Central memory CD4-positive, alpha-beta T cell (primary cell): ENCODE data around the gene SH3D19.
"Not testable (repeated sequence)": the region's sequence is repeated elsewhere in the genome, so short reads cannot be mapped to it uniquely, and the experiment has no call there.

Source experiments
- DNase-seq: peaks from one replicate; pipeline ENCODE4 v3.0.0; 2022

SH3D19 gene

GRCh38 chr4:151143811-151144210, 181.6 kb downstream of the SH3D19 start:
- DNase-seq, result no peak

GRCh38 chr4:151143162-151143561, 182.2 kb downstream of the SH3D19 start:
- no peak for DNase-seq

- DNase-seq, result no peak
Measured at GRCh38 chr4:151142758-151143157, 182.6 kb downstream of the SH3D19 start.

DNA sequence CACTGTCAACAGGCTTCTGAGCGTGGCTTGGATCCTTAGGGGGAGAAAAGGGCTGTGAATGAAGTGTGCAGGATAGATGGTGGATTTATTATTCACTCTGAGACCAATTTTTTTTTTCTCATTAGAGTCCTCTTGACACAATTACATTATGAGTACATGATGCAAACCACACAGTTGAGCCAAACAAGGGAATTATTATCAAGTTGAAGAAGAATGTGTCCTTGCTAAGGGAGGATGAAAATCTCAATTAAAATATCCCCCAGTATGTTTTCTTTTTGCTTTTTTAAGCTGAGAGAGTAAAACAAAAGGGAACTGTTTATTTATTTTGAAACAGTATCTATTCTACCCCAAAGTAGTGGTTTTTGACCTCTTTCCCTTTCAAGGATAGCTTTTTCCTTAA, 185.6 kb downstream of the SH3D19 start:
- DNase-seq, result no peak

GRCh38 chr4:151136048-151136447, 189.4 kb downstream of the SH3D19 start:
- DNase-seq, result not testable (repeated sequence)

GRCh38 chr4:151133311-151133710, 192.1 kb downstream of the SH3D19 start:
- no peak for DNase-seq

DNA sequence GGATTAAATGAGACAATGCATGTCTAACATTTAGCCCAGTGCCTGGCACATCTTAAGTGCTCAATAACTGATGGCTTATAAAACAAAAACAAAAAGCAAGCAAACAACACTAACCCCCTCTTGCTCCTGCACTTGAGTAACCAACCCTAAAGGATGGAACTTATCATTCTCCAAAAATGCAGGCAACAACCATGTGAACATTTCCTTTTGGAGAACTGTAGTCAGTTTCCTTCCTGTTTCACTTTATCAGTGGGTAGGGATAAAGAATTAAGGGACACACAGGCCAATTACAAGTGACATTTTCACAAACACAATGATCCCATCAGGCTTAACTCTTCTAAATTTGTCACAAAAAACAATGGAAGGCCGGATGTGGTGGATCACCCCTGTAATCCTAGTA, 195.6 kb downstream of the SH3D19 start:
- no peak for DNase-seq

DNA sequence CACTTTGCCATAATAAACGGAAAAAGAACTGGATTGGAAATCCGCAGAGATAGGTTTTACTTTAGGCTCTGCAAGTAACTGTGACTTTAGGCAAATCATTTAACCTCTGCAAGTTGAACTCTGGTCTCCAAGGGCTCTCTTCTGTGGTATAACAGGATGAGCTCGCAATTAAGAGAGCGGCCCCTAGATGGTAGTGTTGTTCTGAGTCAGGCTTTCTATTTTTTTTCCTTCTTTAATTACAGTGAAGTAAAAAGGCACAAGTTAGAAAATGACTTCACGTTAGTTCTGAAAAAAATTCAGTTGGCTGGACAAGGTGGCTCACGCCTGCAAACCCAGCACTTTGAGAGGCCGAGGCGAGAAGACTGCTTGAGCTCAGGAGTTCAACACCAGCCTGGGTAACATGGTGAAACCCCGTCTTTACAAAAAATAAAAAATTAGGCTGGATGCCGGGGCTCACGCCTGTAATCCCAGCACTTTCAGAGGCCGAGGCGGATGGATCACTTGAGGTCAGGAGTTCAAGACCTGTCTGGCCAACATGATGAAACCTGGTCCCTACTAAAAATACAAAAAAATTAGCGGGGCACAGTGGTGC, 207.9 kb downstream of the SH3D19 start:
- DNase-seq, result peak; percentile 32

GRCh38 chr4:151114986-151115385, 210.4 kb downstream of the SH3D19 start:
- DNase-seq, result no peak

DNA sequence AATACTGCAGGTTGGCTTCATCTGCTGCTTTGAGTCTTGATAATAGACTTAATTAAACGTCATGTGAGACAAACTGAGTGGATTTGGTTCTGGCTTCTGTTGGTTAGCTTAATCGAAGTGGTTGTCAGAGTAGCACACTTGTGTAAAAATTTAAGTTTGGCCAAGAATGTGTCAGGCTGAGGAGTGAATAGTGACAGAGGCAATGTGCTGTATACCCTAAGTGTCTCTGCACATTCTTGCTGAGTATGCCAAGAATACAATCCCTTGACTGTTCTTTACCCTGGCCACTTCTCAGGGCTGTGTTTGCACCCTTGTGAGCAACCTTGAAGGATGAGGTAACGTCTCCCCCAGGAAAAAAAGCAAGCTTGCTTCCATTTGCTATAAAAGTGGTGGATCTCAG, 211.1 kb downstream of the SH3D19 start:
- DNase-seq, result no peak

DNA sequence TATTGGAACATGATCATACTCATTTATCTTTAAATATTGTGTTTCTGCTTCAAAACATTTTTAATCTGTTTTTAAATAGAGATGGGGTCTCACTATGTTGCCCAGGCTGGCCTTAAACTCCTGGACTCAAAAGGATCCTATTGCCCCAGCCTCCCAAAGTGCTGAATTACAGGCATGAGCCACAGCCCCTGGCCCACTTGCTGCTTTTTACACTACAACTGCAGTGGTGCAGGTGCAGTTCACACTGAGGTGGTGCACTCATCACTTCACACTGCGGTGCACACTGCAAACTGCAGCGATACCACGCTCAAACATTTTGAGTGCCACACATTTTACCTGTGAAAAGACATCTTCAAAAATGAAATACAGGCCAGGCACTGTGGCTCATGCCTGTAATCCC, 215.2 kb downstream of the SH3D19 start:
- DNase-seq, result no peak

GRCh38 chr4:151107063-151107462, 218.3 kb downstream of the SH3D19 start:
- no peak for DNase-seq

DNA sequence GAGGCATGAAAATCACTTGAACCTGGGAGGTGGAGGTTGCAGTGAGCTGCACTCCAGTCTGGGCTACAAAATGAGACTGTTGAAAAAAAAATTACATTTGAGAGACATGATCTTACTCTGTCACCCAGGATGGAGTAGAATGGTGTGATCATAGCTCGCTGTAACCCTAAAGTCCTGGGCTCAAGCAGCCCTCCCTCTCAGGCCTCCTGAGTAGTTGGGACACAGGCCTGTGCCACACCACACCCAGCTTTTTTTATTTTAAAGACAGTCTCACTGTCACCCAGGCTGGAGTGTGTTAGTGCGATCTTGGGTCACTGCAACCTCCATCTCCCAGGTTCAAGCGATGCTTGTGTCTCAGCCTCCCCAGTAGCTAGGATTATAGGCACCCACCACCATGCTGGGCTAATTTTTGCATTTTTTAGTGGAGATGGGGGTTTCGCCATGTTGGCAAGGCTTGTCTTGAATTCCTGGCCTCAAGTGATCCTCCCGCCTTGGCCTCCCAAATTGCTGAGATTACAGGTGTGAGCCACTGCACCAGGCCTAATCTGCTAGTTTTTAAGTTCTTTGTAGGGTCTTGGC, 219.9 kb downstream of the SH3D19 start:
- DNase-seq, result no peak

DNA sequence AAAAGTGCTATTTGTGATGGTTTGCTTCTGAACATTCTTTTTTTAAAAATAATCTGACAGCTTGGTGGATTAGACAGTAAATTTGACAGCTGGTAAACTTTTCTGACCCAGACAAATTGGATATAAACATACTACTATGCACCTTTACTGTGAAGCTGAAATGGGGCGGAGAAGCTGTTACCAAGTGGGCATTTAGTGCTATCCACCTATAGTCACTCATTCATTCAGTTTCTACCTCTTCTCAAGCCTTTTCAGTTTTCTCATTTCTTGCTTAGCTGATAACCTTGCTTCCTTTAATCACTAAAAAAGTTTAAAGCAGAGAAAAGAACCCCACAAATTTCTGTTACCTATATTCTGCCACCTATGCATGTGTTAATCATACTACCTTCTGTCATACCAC, 220.8 kb downstream of the SH3D19 start:
- DNase-seq, result no peak

DNA sequence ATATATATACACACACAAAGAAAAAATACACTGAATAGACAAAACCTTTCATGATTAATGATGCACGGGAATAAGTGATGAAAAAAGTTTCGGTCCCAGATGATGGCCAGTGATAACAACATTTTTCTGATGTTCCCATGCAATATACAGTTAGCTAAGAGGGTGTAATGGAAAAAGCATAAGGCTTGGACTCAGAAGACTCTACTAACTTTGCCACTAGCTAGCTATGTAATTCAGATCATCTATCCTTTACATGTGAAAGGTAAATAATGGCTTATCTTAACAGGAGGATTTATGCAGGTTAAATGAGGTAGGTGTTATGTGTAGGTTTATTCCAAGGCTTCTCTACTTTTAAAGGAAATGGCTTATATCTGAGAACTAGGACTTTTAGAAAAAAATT, 221.6 kb downstream of the SH3D19 start:
- DNase-seq, result no peak

- no peak for DNase-seq
Measured at GRCh38 chr4:151100531-151100930, 224.9 kb downstream of the SH3D19 start.

GRCh38 chr4:151099976-151100417, 225.4 kb downstream of the SH3D19 start:
- DNase-seq, result no peak

DNA sequence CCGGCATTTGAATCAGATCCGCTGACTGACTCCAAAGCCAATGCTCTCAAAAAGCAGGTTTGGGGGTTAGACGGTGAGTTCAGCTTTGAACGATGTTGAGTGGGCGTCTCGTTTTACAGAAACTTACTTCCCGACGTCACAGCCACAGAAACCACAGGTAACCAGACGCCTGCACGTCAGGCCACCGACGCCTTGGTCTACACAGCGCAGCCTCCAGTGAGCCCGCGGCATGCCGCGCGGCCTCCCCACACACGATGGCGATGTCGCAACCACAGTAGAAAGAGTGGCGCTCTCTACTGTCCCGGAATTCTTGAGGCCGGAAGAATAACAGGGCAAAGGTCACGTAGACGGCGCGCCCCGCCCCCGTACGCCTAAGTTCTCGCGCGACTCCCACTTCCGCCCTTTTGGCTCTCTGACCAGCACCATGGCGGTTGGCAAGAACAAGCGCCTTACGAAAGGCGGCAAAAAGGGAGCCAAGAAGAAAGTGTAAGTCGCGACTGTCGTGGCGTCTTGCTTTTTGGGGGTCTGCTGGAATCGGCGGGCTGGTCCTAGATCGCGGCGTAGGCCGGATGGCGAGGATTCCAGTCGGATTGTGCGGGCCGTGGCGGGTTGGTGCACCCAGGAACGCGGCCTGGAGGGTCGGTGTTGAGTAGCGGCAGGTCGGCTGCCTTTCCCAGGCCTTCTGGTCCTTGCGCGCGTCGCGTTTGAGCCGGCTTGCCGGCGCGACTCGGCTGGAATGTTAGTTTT, 226.0 kb downstream of the SH3D19 start, which contains the start of gene RPS3A:
RPS3A (plus strand) TSS at position 400 of the 747 bp plus-strand sequence; CDS start at position 425, 25 bp downstream.
- peak; percentile 99 for DNase-seq

DNA sequence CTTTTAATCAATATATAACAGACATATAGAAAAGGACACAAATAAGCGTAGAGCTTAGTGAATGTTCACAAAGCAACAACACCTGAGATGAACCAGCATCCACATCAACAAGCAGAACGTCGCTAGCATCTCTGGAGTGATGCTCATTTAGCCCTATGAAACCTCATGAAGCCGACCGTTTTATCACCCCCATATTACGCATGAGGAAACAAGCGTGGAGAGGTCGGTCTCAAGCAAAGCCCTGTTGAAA, 226.5 kb downstream of the SH3D19 start:
- DNase-seq, result no peak

DNA sequence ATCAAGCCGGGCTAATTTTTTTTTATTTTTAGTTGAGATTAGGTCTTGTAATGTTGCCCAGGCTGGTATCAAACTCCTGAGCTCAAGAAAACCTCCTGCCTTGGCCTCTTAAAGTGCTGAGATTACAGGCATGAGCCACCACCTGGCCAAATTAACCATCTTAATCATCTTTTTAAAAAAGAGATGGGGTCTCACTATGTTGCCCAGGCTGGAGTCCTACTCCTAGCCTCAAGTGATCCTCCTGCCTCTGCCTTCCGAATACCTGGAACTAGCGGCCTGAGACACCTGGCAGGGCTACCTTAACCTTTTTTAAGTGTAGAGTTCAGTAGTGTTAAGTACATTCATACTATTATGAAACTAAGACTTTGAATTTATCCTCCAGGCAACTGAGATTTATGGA, 227.6 kb downstream of the SH3D19 start:
- no peak for DNase-seq

DNA sequence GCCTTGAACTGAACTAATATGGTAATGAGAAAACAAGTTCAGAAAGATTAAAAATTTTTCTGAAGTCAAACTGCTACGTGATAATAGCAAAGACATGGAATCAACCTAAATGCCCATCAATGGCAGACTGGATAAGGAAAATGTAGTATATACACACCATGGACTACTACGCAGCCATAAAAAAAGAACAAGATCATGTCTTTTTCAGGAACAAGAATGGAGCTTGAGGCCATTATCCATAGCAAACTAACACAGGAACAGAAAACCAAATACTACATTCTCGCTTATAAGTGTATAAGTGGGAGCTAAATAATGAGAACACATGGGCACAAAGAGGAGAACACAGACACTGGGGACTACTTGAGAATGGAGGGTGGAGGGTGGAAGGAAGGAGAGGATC, 230.3 kb downstream of the SH3D19 start:
- DNase-seq, result no peak

DNA sequence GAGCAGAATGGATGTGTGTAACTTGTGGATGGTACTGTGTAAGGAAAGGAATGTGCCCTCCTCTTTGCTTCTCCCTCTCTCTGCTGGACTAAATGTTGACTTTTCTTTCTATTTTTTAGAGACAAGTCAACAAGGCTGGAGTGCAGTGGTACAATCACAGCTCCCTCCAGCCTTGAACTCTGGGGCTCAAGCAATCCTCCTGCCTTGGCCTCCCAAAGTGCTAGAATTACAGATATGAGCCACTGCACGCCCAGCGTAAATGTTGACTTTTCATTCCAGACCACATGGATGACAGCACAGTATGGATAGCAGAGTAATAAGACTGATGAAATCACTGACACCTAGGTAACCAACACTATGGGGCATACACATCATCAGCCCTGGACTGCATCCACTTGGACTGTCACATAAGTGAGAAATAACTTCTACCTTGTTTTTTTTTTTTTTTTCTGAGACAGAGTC, 231.1 kb downstream of the SH3D19 start:
- DNase-seq, result no peak

DNA sequence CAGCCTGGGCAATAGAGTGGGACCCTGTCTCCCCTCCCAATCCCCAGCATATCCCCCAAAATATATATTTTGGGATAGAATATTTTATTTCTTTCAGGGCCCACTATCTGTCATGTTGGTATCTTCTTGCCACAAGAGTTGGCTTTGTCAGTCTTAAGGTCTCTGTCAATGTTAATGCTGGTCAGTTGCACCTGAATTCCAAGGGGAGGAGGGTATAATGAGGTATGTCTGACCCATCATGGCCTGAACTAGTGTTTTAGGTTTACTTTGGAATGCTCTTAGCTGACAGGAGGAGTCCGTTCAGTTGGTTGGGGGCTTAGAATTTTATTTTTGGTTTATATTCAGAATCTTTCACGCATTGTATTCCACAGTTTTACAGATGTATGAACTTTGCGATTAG, 232.2 kb downstream of the SH3D19 start:
- DNase-seq, result no peak

- DNase-seq, result no peak
Measured at GRCh38 chr4:151092488-151092887, 232.9 kb downstream of the SH3D19 start.
